KMS-11 (cell line): ENCODE results near the gene EHD1.

Source experiments
- H2AFZ ChIP-seq: fragments of 200-600 bp; sonication (generic); 2 replicates; pipeline ENCODE4 v1.6.1; 2016; ENCODE audit warnings: antibody characterized with exemption, mixed run types, low read depth
- H3K27ac ChIP-seq: fragments of 200-600 bp; sonication (generic); 2 replicates; pipeline ENCODE4 v1.6.1; 2016; ENCODE audit warnings: mild to moderate bottlenecking, mixed run types
- H3K27me3 ChIP-seq: fragments of 200-600 bp; sonication (generic); 2 replicates; pipeline ENCODE4 v1.6.1; 2017; ENCODE audit warnings: mild to moderate bottlenecking, low read depth, mixed run types, moderate library complexity; ENCODE audit not compliant: insufficient read depth
- H3K36me3 ChIP-seq: fragments of 200-600 bp; sonication (generic); 2 replicates; pipeline ENCODE4 v1.6.1; 2017; ENCODE audit warnings: mild to moderate bottlenecking, mixed run types; ENCODE audit not compliant: insufficient read depth
- H3K4me1 ChIP-seq: fragments of 200-600 bp; sonication (generic); 2 replicates; pipeline ENCODE4 v1.6.1; 2016; ENCODE audit warnings: mild to moderate bottlenecking, low read depth, mixed run types; ENCODE audit not compliant: poor library complexity, severe bottlenecking
- H3K4me2 ChIP-seq: fragments of 200-600 bp; sonication (generic); 2 replicates; pipeline ENCODE4 v1.7.0; 2016; ENCODE audit warnings: mild to moderate bottlenecking, mixed run types
- H3K4me3 ChIP-seq: fragments of 200-600 bp; sonication (generic); IDR thresholded peaks from 2 replicates; pipeline ENCODE4 v1.6.1; 2017; ENCODE audit warnings: low read depth, low read length, mixed read lengths; ENCODE audit not compliant: insufficient read depth
- H3K79me2 ChIP-seq: fragments of 200-600 bp; sonication (generic); 2 replicates; pipeline ENCODE4 v1.6.1; 2016; ENCODE audit warnings: low read depth, mixed run types; ENCODE audit not compliant: insufficient read depth
- H3K9ac ChIP-seq: fragments of 200-600 bp; sonication (generic); 2 replicates; pipeline ENCODE4 v1.6.1; 2016; ENCODE audit warnings: mild to moderate bottlenecking, mixed run types
- H4K20me1 ChIP-seq: fragments of 200-600 bp; sonication (generic); 2 replicates; pipeline ENCODE4 v1.6.1; 2016; ENCODE audit warnings: mild to moderate bottlenecking, mixed run types; ENCODE audit not compliant: insufficient read depth
- CTCF ChIP-seq: fragments of 200-600 bp; sonication (generic); conservative IDR thresholded peaks from 2 replicates; pipeline ENCODE4 v1.6.1; 2017; ENCODE audit warnings: low read depth, mild to moderate bottlenecking, antibody characterized with exemption, low read length, moderate library complexity, mixed read lengths

Gene EHD1

GRCh38 chr11:64836448-64837072 is 41.9 kb downstream of the EHD1 start:
- Histone ChIP-seq H3K27me3 (no peaks in the 10 kb centered on the region; the same call in 1 of the 2 replicates), H3K27ac (no peak overlapping the region), H3K36me3 (no peaks in the 10 kb centered on the region)

DNA sequence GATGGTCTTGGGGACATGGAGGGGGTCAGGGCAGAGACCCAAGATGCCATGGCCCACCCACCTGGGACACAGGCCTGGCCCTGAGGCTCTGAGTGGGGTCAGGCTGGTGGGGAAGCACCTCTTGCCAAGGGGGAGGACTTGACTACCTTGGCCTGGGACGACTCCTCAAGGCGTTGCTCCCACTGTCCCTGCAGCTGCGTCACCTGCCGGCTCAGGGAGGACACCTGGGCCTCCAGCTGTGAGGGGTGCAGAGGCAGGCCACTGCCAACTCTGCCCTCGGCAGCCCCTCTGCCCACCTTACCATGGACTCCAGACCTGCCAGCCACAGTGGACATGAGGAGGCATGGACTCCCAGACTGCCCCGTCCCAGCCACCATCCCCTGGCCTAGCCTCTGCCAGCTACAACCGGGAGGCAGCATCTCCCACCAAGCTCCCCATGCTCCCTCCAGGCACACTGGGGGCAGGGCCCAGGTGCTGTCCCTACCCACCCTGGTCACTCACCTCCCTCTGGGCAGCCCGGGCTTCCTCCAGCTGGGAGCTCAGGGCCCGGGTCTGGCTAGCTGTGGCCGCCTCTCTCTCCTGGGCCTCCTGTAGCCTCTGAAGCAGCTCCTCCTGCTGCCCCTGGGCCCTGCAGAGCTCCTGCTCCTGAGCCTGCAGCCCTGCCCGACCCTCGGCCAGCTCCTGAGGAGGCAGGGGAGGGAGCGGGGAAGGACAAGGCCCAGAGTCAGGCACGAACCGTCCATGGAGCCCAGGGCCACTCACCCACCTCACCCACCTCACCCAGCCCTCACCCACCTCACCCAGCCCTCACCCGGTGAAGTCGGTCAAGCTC is 42.6 kb downstream of the EHD1 start:
- Histone ChIP-seq H3K4me1 (no peaks in the 10 kb centered on the region), H2AFZ (no peak overlapping the region), H3K4me2 (no peak overlapping the region), H3K9ac (no peak overlapping the region), H3K79me2 (no peaks in the 10 kb centered on the region), H3K27ac (no peak overlapping the region), H3K4me3 (no peak overlapping the region), H3K36me3 (no peaks in the 10 kb centered on the region), H4K20me1 (no peaks in the 10 kb centered on the region), H3K27me3 (no peaks in the 10 kb centered on the region; the same call in 1 of the 2 replicates)
- TF ChIP-seq CTCF, result no peak

More at GRCh38 chr11:64836448-64837072, 41.9 kb downstream of the EHD1 start:
- H4K20me1 ChIP-seq, result no peaks in the 10 kb centered on the region
- H3K4me1 ChIP-seq, result no peaks in the 10 kb centered on the region
- no peak overlapping the region for H2AFZ ChIP-seq
- H3K79me2 ChIP-seq, result no peaks in the 10 kb centered on the region
- no peak overlapping the region for H3K4me3 ChIP-seq
- H3K4me2 ChIP-seq, result no peak overlapping the region
- no peak overlapping the region for H3K9ac ChIP-seq
- no peak for TF ChIP-seq CTCF

DNA sequence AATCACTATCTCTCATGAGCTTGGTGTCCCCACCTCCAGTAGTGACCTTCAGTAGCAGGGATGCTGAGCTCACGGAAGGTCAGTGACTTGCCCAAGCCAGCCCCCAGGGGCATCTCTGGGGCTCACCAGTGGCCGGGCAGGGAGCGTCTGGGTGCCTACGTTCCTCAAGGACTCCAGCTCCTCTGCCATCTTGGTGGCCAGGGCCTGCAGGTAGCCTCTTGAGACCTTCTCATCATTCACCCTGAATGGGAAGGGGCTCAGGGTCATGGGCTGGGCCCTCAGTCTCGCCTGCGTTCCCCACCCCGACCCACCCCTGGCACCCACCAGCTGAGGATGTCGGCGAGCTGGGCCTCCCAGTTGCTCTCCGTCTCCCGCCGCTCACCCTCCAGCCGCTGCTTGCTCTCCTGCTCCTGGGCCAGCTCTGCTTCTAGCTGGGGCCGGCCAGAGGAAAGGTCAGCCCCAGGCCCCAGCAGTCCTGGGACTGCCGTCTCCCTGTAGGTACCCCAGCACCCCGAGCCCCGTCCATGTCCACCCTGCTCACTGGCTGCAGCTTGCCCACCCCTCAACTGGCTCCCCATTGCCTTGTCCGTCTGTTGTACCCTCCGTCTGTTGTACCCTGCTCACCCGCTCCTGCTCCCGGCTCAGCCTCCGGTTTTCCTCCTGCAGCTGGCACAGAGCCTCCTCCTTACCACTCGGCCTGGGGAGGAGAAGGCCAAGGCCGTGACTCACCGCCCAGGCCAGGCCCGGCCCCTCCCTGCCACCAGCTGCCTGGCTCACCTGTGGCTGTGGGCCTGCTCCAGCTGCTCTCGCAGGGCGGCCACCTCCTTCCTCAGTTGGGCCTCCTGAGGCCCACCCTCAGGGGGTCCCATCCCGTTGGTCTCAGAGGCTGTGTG is 43.5 kb downstream of the EHD1 start:
- no peaks in the 10 kb centered on the region for H3K79me2 ChIP-seq
- no peaks in the 10 kb centered on the region for H3K36me3 ChIP-seq
- H3K4me1 ChIP-seq, result no peaks in the 10 kb centered on the region
- no peak overlapping the region for H3K4me2 ChIP-seq
- H3K4me3 ChIP-seq, result no peak overlapping the region
- no peak overlapping the region for H2AFZ ChIP-seq
- no peaks in the 10 kb centered on the region; the same call in 1 of the 2 replicates for H3K27me3 ChIP-seq
- TF ChIP-seq CTCF, result no peak
- H3K9ac ChIP-seq, result no peak overlapping the region
- H3K27ac ChIP-seq, result no peak overlapping the region
- H4K20me1 ChIP-seq, result no peaks in the 10 kb centered on the region

GRCh38 chr11:64834031-64834722 is 44.2 kb downstream of the EHD1 start:
- Histone ChIP-seq H3K4me2 (no peak overlapping the region), H4K20me1 (no peaks in the 10 kb centered on the region), H3K36me3 (no peaks in the 10 kb centered on the region), H3K4me3 (no peak overlapping the region), H2AFZ (no peak overlapping the region), H3K9ac (no peak overlapping the region), H3K27me3 (no peaks in the 10 kb centered on the region; the same call in 1 of the 2 replicates), H3K79me2 (no peaks in the 10 kb centered on the region), H3K4me1 (no peaks in the 10 kb centered on the region), H3K27ac (no peak overlapping the region)
- TF ChIP-seq CTCF, result no peak
